ENCODE data around the gene ZRANB3.

- TF ChIP-seq, protein P1, sequence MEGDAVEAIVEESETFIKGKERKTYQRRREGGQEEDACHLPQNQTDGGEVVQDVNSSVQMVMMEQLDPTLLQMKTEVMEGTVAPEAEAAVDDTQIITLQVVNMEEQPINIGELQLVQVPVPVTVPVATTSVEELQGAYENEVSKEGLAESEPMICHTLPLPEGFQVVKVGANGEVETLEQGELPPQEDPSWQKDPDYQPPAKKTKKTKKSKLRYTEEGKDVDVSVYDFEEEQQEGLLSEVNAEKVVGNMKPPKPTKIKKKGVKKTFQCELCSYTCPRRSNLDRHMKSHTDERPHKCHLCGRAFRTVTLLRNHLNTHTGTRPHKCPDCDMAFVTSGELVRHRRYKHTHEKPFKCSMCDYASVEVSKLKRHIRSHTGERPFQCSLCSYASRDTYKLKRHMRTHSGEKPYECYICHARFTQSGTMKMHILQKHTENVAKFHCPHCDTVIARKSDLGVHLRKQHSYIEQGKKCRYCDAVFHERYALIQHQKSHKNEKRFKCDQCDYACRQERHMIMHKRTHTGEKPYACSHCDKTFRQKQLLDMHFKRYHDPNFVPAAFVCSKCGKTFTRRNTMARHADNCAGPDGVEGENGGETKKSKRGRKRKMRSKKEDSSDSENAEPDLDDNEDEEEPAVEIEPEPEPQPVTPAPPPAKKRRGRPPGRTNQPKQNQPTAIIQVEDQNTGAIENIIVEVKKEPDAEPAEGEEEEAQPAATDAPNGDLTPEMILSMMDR (IDR thresholded peaks at IDR 0.05) = no peak
- no peak for TF ChIP-seq POLR2A (IDR thresholded peaks at IDR 0.05)
These were observed 378.7 kb downstream of the ZRANB3 start for GRCh38 chr2:135152361-135152760.
